ENCODE data around the gene IL16. TPM values are rescaled to one million over a fixed set of nuclear protein-coding genes. Genes with fewer than 3 reads are reported as not detected.

Gene IL16
- total and polyA plus RNA-seq, 2 donors from 2014 or later = 1.4 to 19.9 TPM

- Histone ChIP-seq H3K9ac (ENCODE audit: low read length in 3 of 3) (no peak overlapping the region), H3K27ac (ENCODE audit: low read depth in 2 of 2, low read length in 2 of 2) (no peak overlapping the region), H3K4me3 (ENCODE audit: low read length in 3 of 3) (no peak overlapping the region), H3K27me3 (ENCODE audit: control insufficient read depth, insufficient read depth, low read length) (no peaks in the 10 kb centered on the region), H3K9me3 (ENCODE audit: control insufficient read depth in 2 of 3, insufficient read depth in 1 of 3, low read length in 3 of 3) (no peaks in the 10 kb centered on the region), H3K36me3 (ENCODE audit: control insufficient read depth in 2 of 3, insufficient read depth in 3 of 3, low read length in 3 of 3) (no peaks in the 10 kb centered on the region), H3K4me1 (ENCODE audit: control insufficient read depth in 2 of 3, insufficient read depth in 2 of 3, low read depth in 1 of 3, low read length in 3 of 3) (peaks cover 0 to 9% (median 5%) of the 10 kb centered on the region in 3 donors)
- intact Hi-C loops (cut with DNase I) = loop anchor here (5.0 kb wide), 1 partner anchor 132 kb away; no protein-coding TSS in a partner anchor
- DNase-seq = no peak
- FAIRE-seq = no peak
- TF ChIP-seq CTCF (IDR thresholded peaks at IDR 0.05; ENCODE audit: borderline replicate concordance, extremely low read depth, insufficient read depth) = no peak
Observed at GRCh38 chr15:81270188-81270587, 73.5 kb downstream of the IL16 start.

GRCh38 chr15:81270781-81271491 is 74.3 kb downstream of the IL16 start:
- no peaks in the 10 kb centered on the region for H3K36me3 ChIP-seq (ENCODE audit: control insufficient read depth in 2 of 3, insufficient read depth in 3 of 3, low read length in 3 of 3)
- intact Hi-C loops (cut with DNase I) = loop anchor here (5.0 kb wide), 1 partner anchor 131 kb away; no protein-coding TSS in a partner anchor
- H3K4me3 ChIP-seq (ENCODE audit: low read length in 3 of 3) = no peak overlapping the region
- FAIRE-seq (no peak), DNase-seq (no peak)
- H3K4me1 ChIP-seq (ENCODE audit: control insufficient read depth in 2 of 3, insufficient read depth in 2 of 3, low read depth in 1 of 3, low read length in 3 of 3) = peaks cover 0 to 5% (median 4%) of the 10 kb centered on the region in 3 donors
- no peak overlapping the region for H3K9ac ChIP-seq (ENCODE audit: low read length in 3 of 3)
- H3K9me3 ChIP-seq (ENCODE audit: control insufficient read depth in 2 of 3, insufficient read depth in 1 of 3, low read length in 3 of 3) = no peaks in the 10 kb centered on the region
- no peak overlapping the region for H3K27ac ChIP-seq (ENCODE audit: low read depth in 2 of 2, low read length in 2 of 2)
- no peaks in the 10 kb centered on the region for H3K27me3 ChIP-seq (ENCODE audit: control insufficient read depth, insufficient read depth, low read length)
- no peak for TF ChIP-seq CTCF (IDR thresholded peaks at IDR 0.05; ENCODE audit: borderline replicate concordance, extremely low read depth, insufficient read depth)

- DNase-seq = no peak
Observed at GRCh38 chr15:81271761-81272644, 75.3 kb downstream of the IL16 start.

More at GRCh38 chr15:81271761-81272644, 75.3 kb downstream of the IL16 start:
- intact Hi-C loops (cut with DNase I) = loop anchor here (5.0 kb wide), 1 partner anchor 130 kb away; no protein-coding TSS in a partner anchor
- no peak for TF ChIP-seq CTCF (IDR thresholded peaks at IDR 0.05; ENCODE audit: borderline replicate concordance, extremely low read depth, insufficient read depth)
- no peak for FAIRE-seq
- H3K27me3 ChIP-seq (ENCODE audit: control insufficient read depth, insufficient read depth, low read length) = no peaks in the 10 kb centered on the region
- no peaks in the 10 kb centered on the region for H3K36me3 ChIP-seq (ENCODE audit: control insufficient read depth in 2 of 3, insufficient read depth in 3 of 3, low read length in 3 of 3)
- no peak overlapping the region for H3K9ac ChIP-seq (ENCODE audit: low read length in 3 of 3)
- no peak overlapping the region for H3K4me3 ChIP-seq (ENCODE audit: low read length in 3 of 3)
- H3K4me1 ChIP-seq (ENCODE audit: control insufficient read depth in 2 of 3, insufficient read depth in 2 of 3, low read depth in 1 of 3, low read length in 3 of 3) = no peaks in the 10 kb centered on the region
- H3K27ac ChIP-seq (ENCODE audit: low read depth in 2 of 2, low read length in 2 of 2) = no peak overlapping the region
- H3K9me3 ChIP-seq (ENCODE audit: control insufficient read depth in 2 of 3, insufficient read depth in 1 of 3, low read length in 3 of 3) = peaks cover 0 to under 1% (median 0%) of the 10 kb centered on the region in 3 donors
